A673 (cell line): ENCODE measurements around the gene NDFIP2. TPM values are rescaled to one million over a fixed set of nuclear protein-coding genes. Genes with fewer than 3 reads are reported as not detected.
"Not testable (repeated sequence)": the region's sequence is repeated elsewhere in the genome, so short reads cannot be mapped to it uniquely, and the experiment has no call there.

ENCODE experiments used
- BruUV-seq: library from RNA; stranded (reverse); fragments of 400-500 nt; replicated peaks from 2 replicates; lab custom pipeline; 2021; lab: Mats Ljungman, UMichigan
- CTCF ChIA-PET: fragments of 300-600 bp; sonication (Branson Sonifier 250); formaldehyde crosslinking; loops from one replicate; lab custom pipeline; 2022; ENCODE audit warnings: antibody characterized with exemption; lab: Charles Lee
- POLR2A ChIA-PET: fragments of 300-600 bp; sonication (Branson Sonifier 250); formaldehyde crosslinking; loops from one replicate; lab custom pipeline; 2022; ENCODE audit warnings: antibody characterized with exemption; ENCODE audit not compliant: low non-redundant PET; lab: Charles Lee
- DNase-seq: peaks from one replicate; pipeline ENCODE4 v3.0.0-alpha.2; 2015; ENCODE audit warnings: low spot score
- H3K27ac ChIP-seq: fragments of 200-600 bp; sonication (generic); 2 replicates; pipeline ENCODE4 v1.5.1; 2016; ENCODE audit warnings: mixed run types, low read depth, mild to moderate bottlenecking, mixed read lengths, antibody characterized with exemption, low read length; ENCODE audit not compliant: poor library complexity, severe bottlenecking
- H3K27me3 ChIP-seq: fragments of 200-600 bp; sonication (generic); replicated peaks from 2 replicates; pipeline ENCODE4 v1.6.1; 2017; ENCODE audit warnings: mixed run types, low read depth, mild to moderate bottlenecking, mixed read lengths, antibody characterized with exemption, low read length; ENCODE audit not compliant: insufficient read depth, poor library complexity
- H3K36me3 ChIP-seq: fragments of 200-600 bp; sonication (generic); 2 replicates; pipeline ENCODE4 v1.6.1; 2016; ENCODE audit warnings: mixed run types, mild to moderate bottlenecking, mixed read lengths, antibody characterized with exemption, low read length; ENCODE audit not compliant: insufficient read depth, poor library complexity, severe bottlenecking
- H3K4me1 ChIP-seq: fragments of 200-600 bp; sonication (generic); 2 replicates; pipeline ENCODE4 v1.6.1; 2017; ENCODE audit warnings: mixed run types, mild to moderate bottlenecking, mixed read lengths, antibody characterized with exemption, low read length; ENCODE audit not compliant: insufficient read depth, poor library complexity, severe bottlenecking
- H3K4me3 ChIP-seq: fragments of 200-600 bp; sonication (generic); 2 replicates; pipeline ENCODE4 v1.5.1; 2016; ENCODE audit warnings: low read depth, mixed run types, mild to moderate bottlenecking, mixed read lengths, low read length; ENCODE audit not compliant: poor library complexity, severe bottlenecking
- H3K9me3 ChIP-seq: fragments of 200-600 bp; sonication (generic); 2 replicates; pipeline ENCODE4 v1.6.1; 2016; ENCODE audit warnings: mixed run types, low read depth, mild to moderate bottlenecking, mixed read lengths, antibody characterized with exemption, low read length; ENCODE audit not compliant: poor library complexity, severe bottlenecking
- EZH2 ChIP-seq: fragments of 200-600 bp; sonication (generic); IDR thresholded peaks from 2 replicates; pipeline ENCODE4 v1.6.1; 2017; ENCODE audit warnings: borderline replicate concordance, low read depth, mild to moderate bottlenecking, mixed read lengths, antibody characterized with exemption, low read length; ENCODE audit not compliant: poor library complexity, severe bottlenecking
- intact Hi-C: fragments of 100-400 bp; cut with micrococcal nuclease; formaldehyde crosslinking; loops from one replicate; pipeline ENCODE4 v1.10.0; 2022; ENCODE audit not compliant: unreplicated experiment
- total RNA-seq: library from RNA; stranded (reverse); gene quantifications from 2 replicates; pipeline ENCODE4 v1.2.3, GENCODE V29; 2021
- TF ChIP-seq, protein P1 (sequence below): fragments of 300-800, 200-600 bp; sonication (generic); conservative IDR thresholded peaks from 2 replicates; pipeline ENCODE4 v1.5.1; 2017; ENCODE audit warnings: low read depth, mild to moderate bottlenecking, antibody characterized with exemption, low read length, moderate library complexity, mixed read lengths

The NDFIP2 gene
- total RNA-seq, 1 experiment from 2014 or later = 34.0 TPM

GRCh38 chr13:79566118-79566517 lies 85.2 kb downstream of the NDFIP2 start:
- CTCF ChIA-PET = no interaction called here
- Histone ChIP-seq H3K4me1 (no peaks in the 10 kb centered on the region), H3K27ac (no peak overlapping the region)

GRCh38 chr13:79571147-79571546 lies 90.2 kb downstream of the NDFIP2 start:
- Histone ChIP-seq H3K27me3 (no peaks in the 10 kb centered on the region), H3K4me3 (no peak overlapping the region), H3K36me3 (no peaks in the 10 kb centered on the region), H3K9me3 (no peaks in the 10 kb centered on the region), H3K27ac (no peak overlapping the region), H3K4me1 (no peaks in the 10 kb centered on the region)
- BruUV-seq = no TSS peak
- CTCF ChIA-PET = no interaction called here
- TF ChIP-seq, protein P1, sequence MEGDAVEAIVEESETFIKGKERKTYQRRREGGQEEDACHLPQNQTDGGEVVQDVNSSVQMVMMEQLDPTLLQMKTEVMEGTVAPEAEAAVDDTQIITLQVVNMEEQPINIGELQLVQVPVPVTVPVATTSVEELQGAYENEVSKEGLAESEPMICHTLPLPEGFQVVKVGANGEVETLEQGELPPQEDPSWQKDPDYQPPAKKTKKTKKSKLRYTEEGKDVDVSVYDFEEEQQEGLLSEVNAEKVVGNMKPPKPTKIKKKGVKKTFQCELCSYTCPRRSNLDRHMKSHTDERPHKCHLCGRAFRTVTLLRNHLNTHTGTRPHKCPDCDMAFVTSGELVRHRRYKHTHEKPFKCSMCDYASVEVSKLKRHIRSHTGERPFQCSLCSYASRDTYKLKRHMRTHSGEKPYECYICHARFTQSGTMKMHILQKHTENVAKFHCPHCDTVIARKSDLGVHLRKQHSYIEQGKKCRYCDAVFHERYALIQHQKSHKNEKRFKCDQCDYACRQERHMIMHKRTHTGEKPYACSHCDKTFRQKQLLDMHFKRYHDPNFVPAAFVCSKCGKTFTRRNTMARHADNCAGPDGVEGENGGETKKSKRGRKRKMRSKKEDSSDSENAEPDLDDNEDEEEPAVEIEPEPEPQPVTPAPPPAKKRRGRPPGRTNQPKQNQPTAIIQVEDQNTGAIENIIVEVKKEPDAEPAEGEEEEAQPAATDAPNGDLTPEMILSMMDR = no peak
- no peak for TF ChIP-seq EZH2
- intact Hi-C loops = no loop called here
- DNase-seq = no peak
- POLR2A ChIA-PET = no interaction called here

More at GRCh38 chr13:79566118-79566517, 85.2 kb downstream of the NDFIP2 start:
- H3K9me3 ChIP-seq = no peaks in the 10 kb centered on the region
- no peaks in the 10 kb centered on the region for H3K36me3 ChIP-seq
- intact Hi-C loops = no loop called here
- no TSS peak for BruUV-seq
- H3K4me3 ChIP-seq = no peak overlapping the region
- H3K27me3 ChIP-seq = no peaks in the 10 kb centered on the region
- POLR2A ChIA-PET = no interaction called here
- TF ChIP-seq EZH2 = no peak
- TF ChIP-seq, protein P1 = no peak
- DNase-seq = no peak

GRCh38 chr13:79573892-79574291 lies 92.9 kb downstream of the NDFIP2 start:
- CTCF ChIA-PET, intact Hi-C loops, H3K36me3 ChIP-seq, BruUV-seq, POLR2A ChIA-PET, H3K27ac ChIP-seq, DNase-seq, H3K4me3 ChIP-seq, H3K4me1 ChIP-seq, H3K9me3 ChIP-seq, H3K27me3 ChIP-seq: not testable (repeated sequence)

- TF ChIP-seq, protein P1 = no peak
- no peak for TF ChIP-seq EZH2
- intact Hi-C loops = no loop called here
- H3K9me3 ChIP-seq = no peaks in the 10 kb centered on the region
- no peaks in the 10 kb centered on the region for H3K36me3 ChIP-seq
- no peak overlapping the region for H3K4me3 ChIP-seq
- H3K27me3 ChIP-seq = no peaks in the 10 kb centered on the region
- no peaks in the 10 kb centered on the region for H3K4me1 ChIP-seq
- H3K27ac ChIP-seq = no peak overlapping the region
- ChIA-PET POLR2A (no interaction called here), CTCF (no interaction called here)
- BruUV-seq = no TSS peak
- peak; percentile 65 for DNase-seq
These were observed 100.9 kb downstream of the NDFIP2 start for GRCh38 chr13:79581870-79582315.
